Neutrophil (primary cell): Measurements from ENCODE around the gene AVEN.
"Not testable (repeated sequence)": the region's sequence is repeated elsewhere in the genome, so short reads cannot be mapped to it uniquely, and the experiment has no call there.

Experiments
- H3K27ac ChIP-seq: fragments of 200-600 bp; sonication (generic); 2 replicates; pipeline ENCODE4 v1.5.1; 2016; ENCODE audit warnings: mild to moderate bottlenecking, moderate library complexity
- H3K27me3 ChIP-seq: fragments of 200-600 bp; sonication (generic); 2 replicates; pipeline ENCODE4 v1.6.0; 2016; ENCODE audit warnings: mild to moderate bottlenecking
- H3K36me3 ChIP-seq: fragments of 200-600 bp; sonication (generic); 2 replicates; pipeline ENCODE4 v1.5.1; 2017
- H3K4me1 ChIP-seq, 2 experiments: fragments of 200-600 bp in 1 of 2; sonication (generic) in 1 of 2; 1 replicate in 1 of 2; 2 replicates in 1 of 2; pipeline versions ENCODE4 v1.5.1 to v1.6.1; 2013 to 2016; ENCODE audit warnings: low read depth in 1 of 2, low read length in 1 of 2, mild to moderate bottlenecking in 1 of 2, moderate library complexity in 1 of 2; ENCODE audit not compliant: control insufficient read depth in 1 of 2, insufficient read depth in 1 of 2
- H3K4me3 ChIP-seq, 2 experiments: fragments of 200-600 bp in 1 of 2; sonication (generic) in 1 of 2; 1 replicate in 1 of 2; 2 replicates in 1 of 2; pipeline ENCODE4 v1.5.1; 2013 to 2016; ENCODE audit warnings: low read depth in 1 of 2, low read length in 1 of 2, mild to moderate bottlenecking in 1 of 2, moderate library complexity in 1 of 2
- H3K9me3 ChIP-seq: fragments of 200-600 bp; sonication (generic); 2 replicates; pipeline ENCODE4 v1.5.1; 2016
- TF ChIP-seq, protein P1 (sequence below): fragments of 200-600 bp; sonication (generic); IDR thresholded peaks from 2 replicates; pipeline ENCODE4 v1.5.1; 2016; ENCODE audit warnings: antibody characterized with exemption

The AVEN gene

DNA sequence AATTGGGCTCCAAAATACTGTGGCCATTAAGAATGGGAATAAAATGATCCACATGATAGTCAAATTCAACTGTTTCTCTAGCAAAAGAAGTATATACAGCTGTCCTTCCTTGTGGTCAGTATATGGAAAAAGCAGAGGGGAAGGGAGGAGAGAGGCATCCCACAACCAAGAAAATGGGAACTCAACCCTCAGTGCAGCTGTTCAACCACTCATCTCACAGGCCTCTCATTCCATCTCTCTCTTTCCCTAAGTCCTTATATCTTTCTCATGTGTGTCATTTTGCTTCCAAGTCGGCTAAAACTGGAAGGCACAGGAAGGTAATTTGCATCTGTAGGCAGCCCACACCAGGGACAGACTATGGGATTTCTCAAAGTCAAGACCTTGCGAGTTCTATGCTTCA is 27.5 kb downstream of the AVEN start:
- no peaks in the 10 kb centered on the region for H3K36me3 ChIP-seq
- TF ChIP-seq, protein P1, sequence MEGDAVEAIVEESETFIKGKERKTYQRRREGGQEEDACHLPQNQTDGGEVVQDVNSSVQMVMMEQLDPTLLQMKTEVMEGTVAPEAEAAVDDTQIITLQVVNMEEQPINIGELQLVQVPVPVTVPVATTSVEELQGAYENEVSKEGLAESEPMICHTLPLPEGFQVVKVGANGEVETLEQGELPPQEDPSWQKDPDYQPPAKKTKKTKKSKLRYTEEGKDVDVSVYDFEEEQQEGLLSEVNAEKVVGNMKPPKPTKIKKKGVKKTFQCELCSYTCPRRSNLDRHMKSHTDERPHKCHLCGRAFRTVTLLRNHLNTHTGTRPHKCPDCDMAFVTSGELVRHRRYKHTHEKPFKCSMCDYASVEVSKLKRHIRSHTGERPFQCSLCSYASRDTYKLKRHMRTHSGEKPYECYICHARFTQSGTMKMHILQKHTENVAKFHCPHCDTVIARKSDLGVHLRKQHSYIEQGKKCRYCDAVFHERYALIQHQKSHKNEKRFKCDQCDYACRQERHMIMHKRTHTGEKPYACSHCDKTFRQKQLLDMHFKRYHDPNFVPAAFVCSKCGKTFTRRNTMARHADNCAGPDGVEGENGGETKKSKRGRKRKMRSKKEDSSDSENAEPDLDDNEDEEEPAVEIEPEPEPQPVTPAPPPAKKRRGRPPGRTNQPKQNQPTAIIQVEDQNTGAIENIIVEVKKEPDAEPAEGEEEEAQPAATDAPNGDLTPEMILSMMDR = no peak
- no peaks in the 10 kb centered on the region for H3K4me1 ChIP-seq
- H3K9me3 ChIP-seq = no peaks in the 10 kb centered on the region
- no peaks in the 10 kb centered on the region for H3K27me3 ChIP-seq
- no peak overlapping the region for H3K4me3 ChIP-seq
- no peak overlapping the region for H3K27ac ChIP-seq

DNA sequence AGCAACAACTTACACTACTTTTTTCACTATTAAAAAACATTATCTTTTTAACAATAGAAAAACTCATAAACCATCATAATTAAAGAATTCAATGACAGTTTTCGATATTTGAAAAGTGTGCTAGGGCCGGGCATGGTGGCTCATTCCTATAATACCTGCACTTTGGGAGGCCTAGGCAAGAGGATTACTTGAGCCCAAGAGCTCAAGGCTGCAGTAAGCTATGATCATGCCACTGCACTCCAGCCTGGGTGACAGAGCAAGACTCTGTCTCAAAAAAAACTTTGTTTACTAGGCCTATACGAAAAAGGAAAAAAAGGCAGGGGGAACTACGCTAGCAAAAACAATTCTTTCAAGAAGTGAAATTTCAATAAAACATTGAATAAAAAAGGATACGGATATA is 28.1 kb downstream of the AVEN start:
- TF ChIP-seq, protein P1 = no peak
- H3K27me3 ChIP-seq = no peaks in the 10 kb centered on the region
- H3K27ac ChIP-seq = no peak overlapping the region
- no peaks in the 10 kb centered on the region for H3K36me3 ChIP-seq
- no peaks in the 10 kb centered on the region for H3K9me3 ChIP-seq
- H3K4me3 ChIP-seq = no peak overlapping the region
- no peaks in the 10 kb centered on the region for H3K4me1 ChIP-seq

DNA sequence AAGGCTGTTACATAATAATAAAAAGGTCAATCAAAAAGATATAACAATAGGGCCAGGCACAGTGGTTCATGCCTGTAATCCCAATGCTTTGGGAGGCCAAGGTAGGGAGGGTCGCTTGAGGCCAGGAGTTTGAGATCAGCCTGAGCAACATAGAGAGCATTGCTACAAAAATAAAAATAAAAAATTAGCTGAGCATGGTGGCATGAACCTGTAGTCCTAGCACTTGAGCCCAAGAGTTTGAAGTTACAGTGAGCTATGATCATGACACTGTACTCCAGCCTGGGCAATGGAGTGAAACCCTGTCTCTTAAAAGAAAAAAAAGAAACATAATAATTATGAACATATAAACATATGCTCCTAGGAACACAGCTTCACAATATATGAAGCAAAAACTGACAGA is 29.3 kb downstream of the AVEN start:
- H3K4me1 ChIP-seq = no peaks in the 10 kb centered on the region
- H3K36me3 ChIP-seq = no peaks in the 10 kb centered on the region
- H3K4me3 ChIP-seq = no peak overlapping the region
- H3K27me3 ChIP-seq = no peaks in the 10 kb centered on the region
- H3K9me3 ChIP-seq = no peaks in the 10 kb centered on the region
- H3K27ac ChIP-seq = no peak overlapping the region
- TF ChIP-seq, protein P1 = no peak

DNA sequence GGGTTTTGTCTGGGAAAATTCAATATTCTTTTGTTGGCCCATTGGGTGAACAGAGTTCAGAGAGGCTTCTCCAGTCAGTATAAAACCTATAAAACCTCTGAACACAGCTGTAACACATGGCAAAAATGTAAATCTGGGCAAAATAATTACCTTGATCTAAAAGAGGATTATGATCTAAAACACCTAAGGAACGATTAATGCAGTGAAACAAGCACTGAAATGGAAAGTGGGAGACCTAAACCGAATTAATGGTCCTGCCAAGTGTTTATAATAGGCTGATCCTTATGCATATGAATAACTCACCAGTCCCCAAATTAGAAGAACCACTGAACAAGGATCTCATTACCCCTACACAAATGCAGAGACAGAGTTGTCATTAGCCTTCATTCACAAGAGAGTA is 32.6 kb downstream of the AVEN start:
- Histone ChIP-seq H3K4me1 (no peaks in the 10 kb centered on the region), H3K27me3 (no peaks in the 10 kb centered on the region)

DNA sequence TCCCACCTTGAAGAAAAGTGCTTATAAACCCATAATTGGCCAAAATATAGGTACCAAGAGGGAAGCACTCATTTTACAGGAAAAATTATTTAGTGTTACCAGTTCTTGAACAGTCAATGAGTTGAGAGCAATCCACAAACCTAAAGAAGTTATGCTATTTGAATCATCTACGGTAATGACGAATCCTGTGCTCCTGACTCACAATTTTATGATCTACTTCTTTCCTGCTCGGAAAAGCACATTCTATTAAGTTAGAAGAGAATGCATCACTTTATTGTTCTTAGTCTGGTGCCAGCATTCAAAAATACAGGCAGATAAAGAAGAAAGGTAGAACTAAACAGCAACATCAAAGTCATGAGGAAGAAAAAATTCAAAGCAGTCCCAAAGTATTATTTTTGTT is 37.5 kb downstream of the AVEN start:
- Histone ChIP-seq H3K36me3 (no peaks in the 10 kb centered on the region), H3K27me3 (no peaks in the 10 kb centered on the region), H3K27ac (no peak overlapping the region), H3K4me3 (no peak overlapping the region), H3K4me1 (no peaks in the 10 kb centered on the region), H3K9me3 (no peaks in the 10 kb centered on the region)
- TF ChIP-seq, protein P1 = no peak

More for the DNA sequence above, 32.6 kb downstream of the AVEN start:
- H3K27ac ChIP-seq = no peak overlapping the region
- H3K9me3 ChIP-seq = no peaks in the 10 kb centered on the region
- TF ChIP-seq, protein P1 = no peak
- no peaks in the 10 kb centered on the region for H3K36me3 ChIP-seq
- H3K4me3 ChIP-seq = no peak overlapping the region

DNA sequence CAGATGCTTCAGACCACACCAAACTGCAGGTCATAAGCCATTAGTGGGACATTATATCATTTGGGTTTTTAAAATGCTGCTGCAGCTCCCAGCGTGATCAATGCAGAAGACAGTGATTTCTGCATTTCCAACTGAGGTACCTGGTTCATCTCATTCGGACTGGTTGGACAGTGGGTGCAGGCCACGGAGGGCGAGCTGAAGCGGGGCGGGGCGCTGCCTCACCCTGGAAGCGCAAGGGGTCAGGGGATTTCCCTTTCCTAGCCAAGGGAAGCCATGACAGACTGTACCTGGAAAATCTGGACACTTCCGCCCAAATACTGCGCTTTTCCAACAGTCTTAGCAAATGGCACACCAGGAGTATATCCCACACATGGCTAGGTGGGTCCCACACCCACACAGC is 43.3 kb downstream of the AVEN start:
- not testable (repeated sequence) for H3K27me3 ChIP-seq, H3K27ac ChIP-seq, H3K9me3 ChIP-seq, H3K4me3 ChIP-seq, H3K4me1 ChIP-seq, H3K36me3 ChIP-seq
